Measurements from ENCODE around the gene TBXAS1. TPM values are rescaled to one million over a fixed set of nuclear protein-coding genes. Genes with fewer than 3 reads are reported as not detected.

TBXAS1 gene
- total RNA-seq, 4 donors from 2014 or later: 23.0 to 128 (median 47.3) TPM

DNA sequence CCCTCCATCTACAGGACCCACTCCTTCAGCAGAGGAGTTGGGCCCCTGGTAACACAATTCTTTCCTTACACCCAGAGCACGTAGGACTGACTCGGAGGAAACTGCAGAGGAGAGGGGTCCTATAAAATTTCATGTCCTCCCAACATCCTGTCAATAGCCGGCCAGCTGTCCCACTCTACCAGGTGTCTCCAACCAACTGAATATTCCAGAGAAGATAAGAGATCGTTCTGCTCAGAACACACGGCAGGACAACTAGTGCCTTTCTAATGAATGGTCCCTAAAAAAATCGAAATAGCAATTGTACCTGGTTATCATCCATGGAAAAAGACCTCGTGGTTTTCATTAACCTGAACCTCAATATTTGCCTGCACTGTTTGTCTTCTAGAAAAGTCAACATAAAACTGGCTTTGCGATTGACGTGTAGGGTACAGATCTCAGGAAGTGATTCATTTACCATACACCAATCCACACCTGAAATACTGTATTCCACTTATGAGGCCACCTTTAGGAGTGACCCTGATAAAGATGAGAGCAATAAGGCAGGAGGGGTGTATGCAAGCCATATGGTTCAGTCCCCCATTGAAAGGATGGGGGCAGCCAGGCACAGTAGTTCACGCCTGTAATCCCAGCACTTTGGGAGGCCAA, 121.9 kb downstream of the TBXAS1 start:
- TF ChIP-seq CTCF (IDR thresholded peaks at IDR 0.05; ENCODE audit: low read depth): no peak

DNA sequence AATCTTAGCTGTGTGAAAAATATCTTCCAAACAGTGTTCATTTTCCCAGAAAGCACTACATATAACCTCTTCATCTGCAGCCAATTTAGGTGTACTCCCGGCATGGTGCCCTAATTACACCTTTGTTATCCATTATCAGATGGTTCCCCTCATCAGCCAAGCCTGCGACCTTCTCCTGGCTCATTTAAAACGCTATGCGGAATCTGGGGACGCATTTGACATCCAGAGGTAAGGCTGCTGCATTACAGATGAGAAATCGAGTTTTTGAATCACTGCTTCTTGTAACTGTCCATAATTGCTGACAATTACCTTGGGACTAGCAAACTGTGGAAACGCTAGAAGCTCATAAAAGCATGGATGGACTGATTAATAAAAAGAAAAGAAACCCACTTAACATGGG, 124.2 kb downstream of the TBXAS1 start:
- TF ChIP-seq CTCF (IDR thresholded peaks at IDR 0.05; ENCODE audit: low read depth): no peak

GRCh38 chr7:139955109-139955820, 126.2 kb downstream of the TBXAS1 start:
- TF ChIP-seq CTCF (IDR thresholded peaks at IDR 0.05; ENCODE audit: low read depth): no peak

DNA sequence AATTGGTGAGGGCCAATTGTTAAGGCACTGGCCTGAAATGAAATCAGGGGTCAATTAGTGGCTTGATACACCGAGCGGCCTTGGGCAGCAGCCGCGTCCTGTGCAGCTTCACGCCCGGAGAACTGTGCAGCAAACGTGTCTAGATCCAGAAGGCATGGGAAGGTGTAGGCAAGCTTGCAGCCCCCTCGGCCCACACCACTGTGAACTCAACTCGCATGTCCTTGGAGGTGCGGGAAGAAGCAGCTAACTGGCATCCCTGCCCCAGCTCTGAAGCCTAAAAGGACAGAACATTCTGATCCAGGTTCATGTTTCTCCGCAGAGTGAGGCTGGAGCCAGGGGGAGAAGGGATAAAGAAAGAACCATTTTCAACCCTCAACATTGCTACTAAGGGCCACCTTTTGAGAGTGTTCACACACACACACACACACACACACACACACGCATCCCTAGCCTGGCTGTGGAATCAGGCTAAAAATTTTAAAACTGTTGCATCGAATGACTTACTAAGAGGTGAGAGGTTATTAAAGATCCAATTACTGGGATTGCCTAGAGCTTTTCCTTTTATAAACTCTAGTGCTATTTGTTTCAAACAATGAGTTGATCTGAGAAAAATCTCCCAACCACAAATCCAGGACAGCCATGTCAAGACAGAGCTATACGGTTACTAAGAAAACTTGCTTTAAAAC, 129.7 kb downstream of the TBXAS1 start:
- TF ChIP-seq CTCF (IDR thresholded peaks at IDR 0.05; ENCODE audit: low read depth): no peak

DNA sequence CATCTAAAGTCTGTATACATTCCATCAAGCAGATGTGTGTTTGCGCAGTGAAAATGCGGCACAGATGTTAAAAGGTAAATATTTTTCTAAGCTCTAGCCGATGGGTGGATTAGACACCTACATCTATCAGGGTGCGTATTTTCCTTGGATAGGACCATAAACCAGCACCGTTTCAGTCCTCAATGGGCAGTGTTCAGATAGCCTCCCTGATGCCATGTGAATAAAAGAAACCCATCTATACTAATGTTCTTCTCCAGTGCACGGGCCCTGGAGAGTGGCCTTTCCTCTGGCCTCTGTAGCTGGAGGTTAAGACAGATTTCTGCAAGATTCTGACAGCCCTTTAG, 130.2 kb downstream of the TBXAS1 start:
- TF ChIP-seq CTCF (IDR thresholded peaks at IDR 0.05; ENCODE audit: low read depth): no peak

DNA sequence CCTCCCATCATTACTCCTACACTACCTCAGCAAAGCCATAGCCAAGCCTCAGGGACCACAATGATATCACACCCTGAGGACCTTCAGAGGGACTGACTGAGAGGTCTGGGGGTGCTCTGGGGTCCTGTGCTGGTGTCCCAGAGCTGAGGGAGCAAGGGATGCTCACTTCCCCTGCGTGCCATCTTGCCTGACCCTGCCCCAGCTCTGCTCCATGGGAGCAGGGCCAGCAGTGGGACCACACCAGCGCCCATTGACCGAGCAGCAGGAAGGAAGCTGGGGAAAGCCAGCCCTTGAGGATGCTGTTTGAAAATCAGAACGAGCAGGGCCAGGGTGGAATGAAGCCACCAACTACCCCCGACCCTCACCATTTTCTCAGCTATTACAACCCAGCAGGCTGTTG, 130.7 kb downstream of the TBXAS1 start:
- no peak for TF ChIP-seq CTCF (IDR thresholded peaks at IDR 0.05; ENCODE audit: low read depth)

- no peak for TF ChIP-seq CTCF (IDR thresholded peaks at IDR 0.05; ENCODE audit: low read depth)
Observed at GRCh38 chr7:139960157-139960556, 131.1 kb downstream of the TBXAS1 start.
